NB4 (cell line): ENCODE data around the gene IL22RA1.

Experiments used
- POLR2A ChIP-seq: IDR thresholded peaks from 2 replicates; pipeline ENCODE4 v1.6.1; 2011; ENCODE audit warnings: mild to moderate bottlenecking; ENCODE audit not compliant: insufficient read length; ENCODE audit errors: extremely low read depth
- TF ChIP-seq, protein P1 (sequence below): IDR thresholded peaks from one replicate; pipeline ENCODE4 v1.5.1; 2012; ENCODE audit warnings: low read depth, low read length

DNA sequence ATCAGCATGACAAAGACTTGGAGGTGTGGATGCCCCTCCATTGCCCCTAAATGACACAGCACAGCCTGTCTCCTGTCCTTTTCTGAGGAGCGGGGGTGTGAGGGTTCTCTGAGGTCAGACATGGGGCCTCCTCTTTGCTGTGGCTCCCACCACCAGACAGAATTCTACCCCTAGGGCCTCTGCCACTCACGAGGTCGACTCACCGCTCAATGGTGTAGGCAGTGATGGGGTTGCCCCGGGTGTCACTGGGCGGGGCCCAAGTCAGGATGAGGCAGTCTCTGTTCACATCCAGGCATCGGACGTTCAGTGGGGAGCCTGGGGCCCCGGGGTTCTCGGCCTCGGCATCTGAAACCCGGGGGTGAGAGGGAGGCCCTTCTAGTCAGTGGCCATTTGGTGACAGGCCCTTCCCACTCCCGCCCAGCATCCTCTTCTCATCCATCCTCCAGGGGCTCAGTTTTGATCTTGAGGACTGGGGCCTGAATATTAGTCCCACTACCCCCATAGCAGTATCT, 50.9 kb downstream of the IL22RA1 start:
- no peak for TF ChIP-seq POLR2A
- TF ChIP-seq, protein P1, sequence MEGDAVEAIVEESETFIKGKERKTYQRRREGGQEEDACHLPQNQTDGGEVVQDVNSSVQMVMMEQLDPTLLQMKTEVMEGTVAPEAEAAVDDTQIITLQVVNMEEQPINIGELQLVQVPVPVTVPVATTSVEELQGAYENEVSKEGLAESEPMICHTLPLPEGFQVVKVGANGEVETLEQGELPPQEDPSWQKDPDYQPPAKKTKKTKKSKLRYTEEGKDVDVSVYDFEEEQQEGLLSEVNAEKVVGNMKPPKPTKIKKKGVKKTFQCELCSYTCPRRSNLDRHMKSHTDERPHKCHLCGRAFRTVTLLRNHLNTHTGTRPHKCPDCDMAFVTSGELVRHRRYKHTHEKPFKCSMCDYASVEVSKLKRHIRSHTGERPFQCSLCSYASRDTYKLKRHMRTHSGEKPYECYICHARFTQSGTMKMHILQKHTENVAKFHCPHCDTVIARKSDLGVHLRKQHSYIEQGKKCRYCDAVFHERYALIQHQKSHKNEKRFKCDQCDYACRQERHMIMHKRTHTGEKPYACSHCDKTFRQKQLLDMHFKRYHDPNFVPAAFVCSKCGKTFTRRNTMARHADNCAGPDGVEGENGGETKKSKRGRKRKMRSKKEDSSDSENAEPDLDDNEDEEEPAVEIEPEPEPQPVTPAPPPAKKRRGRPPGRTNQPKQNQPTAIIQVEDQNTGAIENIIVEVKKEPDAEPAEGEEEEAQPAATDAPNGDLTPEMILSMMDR = no peak
